ENCODE data around the gene WDR26.
"Not testable (repeated sequence)": the region's sequence is repeated elsewhere in the genome, so short reads cannot be mapped to it uniquely, and the experiment has no call there.

Gene WDR26

DNA sequence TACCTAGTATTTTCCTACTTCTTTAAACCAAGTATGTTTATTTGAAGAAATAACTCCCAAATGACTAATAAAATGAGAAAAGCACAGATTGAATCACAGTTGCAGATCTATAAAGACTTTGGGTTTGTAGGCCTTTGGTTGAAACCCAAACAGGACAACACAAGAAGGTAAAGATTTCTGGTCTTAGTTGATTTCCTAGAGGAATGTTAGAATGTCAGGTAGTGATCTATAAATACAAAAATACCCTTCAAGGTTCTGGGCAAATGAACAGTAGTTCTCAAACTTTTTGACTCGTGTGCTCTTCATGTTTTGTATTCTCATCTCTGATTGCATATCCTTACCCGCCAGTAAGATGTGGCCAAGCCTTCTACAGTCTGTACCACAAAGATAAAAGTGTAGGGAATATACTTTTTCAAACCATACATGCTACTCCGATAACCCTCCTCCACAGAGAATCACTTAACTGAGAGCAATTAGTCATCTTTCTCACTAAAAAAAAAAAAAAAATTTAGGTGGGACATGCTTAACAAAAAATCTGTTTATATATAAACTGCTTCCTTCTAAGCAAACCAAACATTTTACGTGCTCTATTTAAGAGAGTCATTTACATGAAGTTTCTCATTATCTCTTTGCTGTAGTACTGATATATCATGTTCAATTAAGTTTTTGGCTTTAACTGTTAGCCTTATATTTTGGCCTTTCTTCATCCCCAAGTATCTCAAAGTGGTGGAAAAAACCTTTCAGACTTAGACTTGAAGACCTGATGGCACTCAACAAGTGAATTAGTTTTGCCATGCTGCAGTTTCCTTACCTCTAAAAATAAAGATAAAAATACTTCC, 42.0 kb downstream of the WDR26 start:
- no peak for DNase-seq (ENCODE audit: low read depth)

DNA sequence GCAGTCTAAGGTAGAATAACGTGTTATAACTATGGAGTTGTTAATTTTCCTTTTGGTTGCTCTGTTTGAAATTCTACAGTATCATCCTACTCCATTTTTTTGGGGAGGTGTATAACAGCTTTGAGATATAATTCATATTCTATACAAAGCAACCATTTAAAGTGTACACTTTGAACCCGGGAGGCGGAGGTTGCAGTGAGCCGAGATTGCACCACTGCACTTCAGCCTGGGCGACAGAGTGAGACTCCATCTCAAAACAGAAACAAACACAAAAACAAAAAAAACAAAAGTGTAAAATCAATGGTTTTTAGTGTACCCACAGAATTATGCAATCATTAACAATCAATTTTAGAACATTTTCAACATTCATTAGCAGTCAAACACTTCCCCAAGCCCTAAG, 44.1 kb downstream of the WDR26 start:
- no peak for DNase-seq (ENCODE audit: low read depth)

DNA sequence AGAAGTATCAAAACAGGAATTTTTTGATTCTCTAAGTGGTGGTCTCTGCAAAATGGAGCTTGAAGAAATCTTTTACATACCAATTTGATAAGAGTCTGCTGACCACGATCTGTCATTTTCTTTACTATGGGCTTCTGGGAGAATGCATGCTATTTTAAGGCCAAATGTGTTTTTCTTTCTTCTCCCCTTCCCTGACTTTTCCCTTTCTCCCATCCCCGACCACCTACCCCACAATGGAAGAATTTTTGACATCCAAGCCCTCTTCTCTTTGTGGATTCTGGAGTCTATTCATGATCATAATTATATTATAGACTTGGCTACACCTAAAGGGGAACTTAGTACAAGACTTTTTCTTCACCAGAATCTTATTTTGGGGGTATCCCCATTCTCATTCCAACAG, 46.7 kb downstream of the WDR26 start:
- DNase-seq (ENCODE audit: low read depth): no peak

DNA sequence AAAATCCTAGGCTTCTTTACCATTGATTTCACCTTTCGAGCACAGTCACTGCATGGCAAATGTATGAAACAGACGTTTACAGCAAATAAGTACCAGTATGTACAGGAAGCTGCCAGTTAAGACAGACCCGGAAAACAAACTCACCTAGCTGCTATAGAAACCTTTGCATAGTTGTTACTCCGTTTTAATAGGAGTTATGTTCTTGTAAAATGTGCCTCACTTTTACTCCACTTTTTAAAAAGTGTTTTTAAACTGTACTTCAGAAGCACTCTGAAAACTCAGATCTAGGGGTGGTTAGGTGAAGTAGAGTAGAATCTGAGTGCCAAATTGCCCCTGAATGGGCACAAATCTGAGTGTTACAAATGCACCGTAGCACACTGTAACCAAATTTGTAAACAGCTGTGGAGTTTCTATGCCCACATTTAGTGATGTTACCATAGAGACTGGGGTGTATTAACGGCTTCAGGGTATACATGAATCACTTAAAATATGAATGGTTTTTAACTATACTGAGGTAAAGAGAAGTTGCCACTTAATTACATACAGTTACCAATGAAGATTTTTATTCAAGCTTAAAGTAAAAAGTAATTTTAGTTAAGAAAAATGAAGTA, 47.2 kb downstream of the WDR26 start:
- DNase-seq (ENCODE audit: low read depth): no peak

DNA sequence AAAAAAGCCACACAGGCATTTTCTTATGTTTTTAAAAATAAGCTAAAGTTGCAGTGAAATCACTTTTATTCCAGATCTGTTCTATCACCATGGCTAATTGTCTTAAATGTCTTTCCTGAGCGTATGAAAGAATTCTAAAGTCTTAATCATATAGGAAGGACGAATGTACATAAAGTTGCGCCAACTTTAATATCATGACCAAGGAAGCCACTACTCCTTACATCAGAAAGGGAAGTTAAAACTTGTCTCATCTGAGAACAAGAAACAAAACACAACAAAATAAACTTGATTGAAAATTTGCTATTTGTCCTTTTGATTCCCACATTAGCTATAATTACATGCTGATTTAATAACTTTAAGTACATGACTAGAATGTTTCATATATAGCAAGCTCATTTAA, 51.4 kb downstream of the WDR26 start:
- DNase-seq (ENCODE audit: low read depth): no peak

DNA sequence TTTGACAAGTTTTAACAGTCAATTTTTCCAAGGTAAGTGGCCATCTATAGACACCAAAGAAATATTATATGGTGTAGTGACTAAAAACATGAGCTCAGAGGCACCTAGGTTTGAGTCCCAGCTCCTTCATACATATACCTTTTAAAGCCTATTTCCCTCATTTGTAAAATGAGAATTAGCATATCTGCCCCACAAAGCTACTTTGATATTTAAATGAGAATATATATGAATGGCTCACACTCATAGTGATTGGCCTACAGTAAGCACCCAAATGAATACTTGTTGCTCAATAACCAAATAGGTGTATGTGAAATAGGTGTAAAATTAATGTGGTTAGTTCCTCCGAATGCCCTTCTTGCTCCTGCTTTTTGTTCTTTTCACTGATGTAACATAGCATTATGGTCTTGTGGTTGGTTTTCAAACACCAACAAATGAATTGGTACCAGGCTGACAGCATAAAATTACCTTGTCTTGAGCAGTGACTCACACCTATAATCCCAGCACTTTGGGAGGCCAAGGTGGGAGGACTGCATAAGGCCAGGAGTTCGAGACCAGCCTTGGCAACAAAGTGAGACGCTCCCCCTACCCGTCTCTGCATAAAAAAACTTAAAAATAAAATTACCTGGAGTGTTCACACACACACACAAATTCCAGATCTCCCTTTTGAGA, 52.6 kb downstream of the WDR26 start:
- DNase-seq (ENCODE audit: low read depth): no peak

DNA sequence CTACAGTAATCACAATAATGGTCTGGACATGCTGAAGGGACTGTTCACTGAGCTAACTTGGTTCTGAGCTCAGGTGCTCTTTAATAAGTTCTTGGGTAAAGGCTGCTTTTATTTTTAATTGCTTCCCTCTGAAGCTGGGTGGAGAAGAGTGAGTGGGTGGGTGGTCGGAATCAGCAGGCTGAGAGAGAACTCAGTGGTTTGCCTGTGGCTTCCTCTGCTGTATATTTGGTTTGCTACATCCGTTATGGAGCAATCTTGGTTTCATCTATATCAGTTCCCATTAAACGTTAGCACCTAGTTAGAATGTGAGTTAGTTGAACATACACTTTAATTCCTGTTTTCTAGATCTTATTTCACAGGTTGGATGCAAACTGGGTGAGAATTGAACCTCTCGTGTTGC, 54.6 kb downstream of the WDR26 start:
- DNase-seq (ENCODE audit: low read depth): no peak

DNA sequence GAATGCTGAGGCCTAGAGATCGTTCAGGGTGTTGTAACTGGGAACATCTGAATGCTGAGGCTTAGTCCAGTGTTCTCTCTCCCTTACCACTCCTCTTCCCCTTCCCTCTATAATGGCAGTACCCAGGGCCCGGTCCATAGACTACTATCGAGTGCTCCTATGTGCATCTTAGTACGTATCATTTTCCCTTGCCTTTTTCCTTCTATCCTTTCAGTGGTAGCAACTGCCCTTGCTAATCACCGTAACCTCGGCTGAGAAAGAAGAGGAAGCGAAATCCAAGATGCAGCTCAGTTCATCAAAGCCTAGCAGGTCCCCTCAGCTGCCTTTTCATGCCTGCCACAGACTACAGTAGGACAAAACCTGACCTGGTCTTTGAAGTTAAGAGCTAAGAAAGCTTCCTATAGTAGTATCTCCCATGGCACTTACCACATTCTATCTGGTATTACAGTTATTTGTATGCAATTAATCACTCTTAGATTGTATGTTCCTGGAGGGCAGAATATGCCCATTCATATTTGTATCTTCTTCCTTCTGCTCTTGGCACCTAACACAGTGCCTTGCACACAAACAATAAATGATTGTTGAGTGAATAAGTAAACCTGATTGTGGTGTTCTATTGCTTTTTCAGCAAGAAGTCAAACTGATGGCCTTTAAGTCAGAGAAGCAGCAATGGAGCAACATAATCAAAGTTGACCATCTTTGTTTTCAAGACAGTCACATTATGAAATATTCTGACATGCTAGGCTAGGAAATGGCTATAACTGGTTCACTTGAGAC, 55.6 kb downstream of the WDR26 start:
- no peak for DNase-seq (ENCODE audit: low read depth)

DNA sequence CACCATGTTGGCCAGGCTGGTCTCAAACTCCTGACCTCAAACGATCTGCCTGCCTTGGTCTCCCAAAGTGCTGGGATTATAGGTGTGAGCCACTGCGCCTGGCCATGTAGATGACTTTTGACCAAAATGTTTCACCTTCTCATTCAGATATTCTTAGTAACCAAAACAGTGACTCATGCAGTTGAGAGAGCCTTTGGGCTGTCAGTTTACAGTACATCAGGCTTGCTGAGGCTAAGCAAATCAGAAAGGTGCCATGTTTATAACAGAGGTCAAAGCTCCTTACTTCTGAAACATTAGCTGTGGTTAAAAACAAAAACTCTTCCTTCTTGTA, 57.0 kb downstream of the WDR26 start:
- no peak for DNase-seq (ENCODE audit: low read depth)

DNA sequence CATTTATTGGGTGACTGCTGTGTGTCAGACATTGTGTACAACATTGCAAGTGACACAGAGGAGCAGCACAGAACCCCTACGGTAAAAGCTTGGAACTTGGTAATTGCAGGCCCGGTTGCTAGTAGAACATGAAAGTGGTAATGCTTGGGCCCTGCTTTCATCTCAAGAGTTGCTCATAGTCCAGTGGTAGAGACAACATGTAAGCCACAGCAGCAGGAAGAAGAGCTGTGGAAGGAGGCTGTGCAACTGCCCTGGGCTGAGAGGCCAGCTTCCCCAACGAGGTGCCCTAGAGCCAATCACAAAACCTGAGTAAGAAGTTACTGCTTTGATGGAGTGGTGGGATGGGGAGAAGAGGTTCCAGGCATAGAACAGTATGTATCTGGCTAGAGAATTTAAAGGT, 59.5 kb downstream of the WDR26 start:
- DNase-seq (ENCODE audit: low read depth): no peak

DNA sequence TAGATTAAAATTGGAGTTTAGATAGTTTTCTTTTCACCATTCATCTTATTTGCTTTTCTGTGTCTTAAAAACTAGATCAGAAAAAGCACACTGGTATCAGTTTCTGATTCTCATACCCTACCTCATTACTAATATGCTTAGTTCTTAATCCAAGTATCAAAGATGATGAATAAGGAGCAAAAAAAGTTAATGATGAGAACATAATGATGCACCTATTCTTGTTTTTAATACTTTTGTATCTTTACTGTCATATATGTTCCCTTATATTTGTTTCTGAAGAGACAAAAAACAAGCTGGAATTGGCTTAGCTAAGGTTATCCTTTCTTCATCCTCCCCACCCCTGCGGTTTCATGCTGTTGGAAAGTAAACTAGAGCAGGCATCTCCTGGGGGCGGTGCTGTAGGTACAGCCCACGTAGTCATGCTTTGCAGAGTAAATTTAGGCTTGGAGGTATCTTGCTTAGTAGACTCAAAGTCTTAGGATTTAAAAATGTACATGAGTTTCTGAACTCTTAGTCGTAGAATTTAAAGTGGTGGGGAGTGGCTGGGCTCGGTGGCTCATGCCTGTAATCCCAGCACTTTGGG, 61.5 kb downstream of the WDR26 start:
- DNase-seq (ENCODE audit: low read depth): no peak

DNA sequence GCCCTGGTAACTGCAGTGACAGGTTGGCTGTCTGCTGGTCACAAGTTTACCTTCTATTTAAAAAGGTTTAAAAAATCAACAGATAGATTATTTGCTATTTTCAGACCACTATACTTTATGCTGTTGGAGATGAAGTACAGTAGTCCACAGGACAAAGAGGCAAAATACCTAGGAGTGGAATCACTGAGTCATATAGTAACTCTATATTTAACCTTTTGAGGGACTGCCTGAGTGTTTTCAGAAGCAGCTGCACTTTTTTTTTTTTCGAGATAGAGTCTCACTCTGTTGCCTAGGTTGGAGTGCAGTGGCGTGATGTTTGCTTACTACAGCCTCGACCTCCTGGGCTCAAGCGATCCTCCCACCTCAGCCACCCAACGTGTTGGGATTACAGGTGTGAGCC, 66.2 kb downstream of the WDR26 start:
- no peak for DNase-seq (ENCODE audit: low read depth)

DNA sequence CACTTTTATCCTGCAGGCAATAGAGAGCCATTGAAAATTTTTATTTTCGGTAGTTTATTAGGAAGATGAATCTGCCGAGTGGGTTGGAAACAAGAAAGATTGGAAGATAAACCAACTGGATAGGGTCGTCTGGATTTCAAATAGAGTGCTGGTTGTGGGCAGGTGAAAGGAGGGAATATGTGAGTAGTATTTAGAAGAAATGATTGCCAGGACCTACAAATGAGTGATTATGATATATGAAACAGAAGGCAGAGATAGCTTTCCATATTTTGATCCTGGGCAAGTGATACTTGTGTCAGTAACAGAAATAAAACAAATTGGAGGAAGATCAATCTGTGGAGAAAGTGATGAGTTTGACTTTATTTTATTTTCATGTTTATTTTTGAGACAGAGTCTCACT, 75.4 kb downstream of the WDR26 start:
- no peak for DNase-seq (ENCODE audit: low read depth)

DNA sequence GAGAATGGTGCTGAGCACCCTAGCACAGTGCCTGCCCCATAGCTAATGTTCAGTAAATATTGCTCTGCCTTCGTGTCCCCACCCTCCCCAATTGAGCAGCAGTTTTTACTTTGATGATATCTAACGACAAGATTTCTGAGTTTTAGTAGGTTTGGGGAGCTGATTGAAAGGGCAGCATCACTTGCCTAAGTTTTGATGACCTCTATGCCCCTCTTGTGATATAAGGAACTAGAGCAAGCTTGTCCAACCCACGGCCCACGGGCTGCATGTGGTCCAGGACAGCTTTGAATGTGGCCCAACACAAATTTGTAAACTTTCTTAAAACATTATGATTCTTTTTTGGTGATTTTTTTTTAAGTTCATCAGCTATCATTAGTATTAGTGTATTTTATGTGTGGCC, 76.4 kb downstream of the WDR26 start:
- DNase-seq (ENCODE audit: low read depth): no peak

DNA sequence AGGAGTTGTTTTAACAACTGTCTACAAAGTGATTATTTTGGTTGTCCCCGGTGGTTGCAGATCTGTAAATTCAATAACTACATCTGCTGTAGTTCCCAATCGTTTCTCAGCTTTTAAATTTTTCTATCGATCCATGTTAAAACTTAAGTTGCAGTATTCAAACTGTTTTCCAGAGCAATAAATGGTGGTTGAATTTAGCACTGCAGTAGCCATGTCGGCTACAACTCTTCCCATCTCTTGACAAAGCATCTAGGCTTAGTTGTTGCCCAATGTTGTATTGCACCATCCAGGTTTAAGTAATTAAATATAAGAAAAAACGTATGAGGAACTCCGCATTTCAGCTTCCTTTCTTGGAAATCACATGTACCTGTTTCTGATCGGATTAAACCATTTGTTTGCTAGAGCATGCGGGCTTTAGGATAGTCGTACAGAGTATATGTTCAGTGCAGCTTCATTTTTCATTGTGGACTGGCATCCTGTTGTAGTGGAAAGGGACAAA, 76.9 kb downstream of the WDR26 start:
- no peak for DNase-seq (ENCODE audit: low read depth)

DNA sequence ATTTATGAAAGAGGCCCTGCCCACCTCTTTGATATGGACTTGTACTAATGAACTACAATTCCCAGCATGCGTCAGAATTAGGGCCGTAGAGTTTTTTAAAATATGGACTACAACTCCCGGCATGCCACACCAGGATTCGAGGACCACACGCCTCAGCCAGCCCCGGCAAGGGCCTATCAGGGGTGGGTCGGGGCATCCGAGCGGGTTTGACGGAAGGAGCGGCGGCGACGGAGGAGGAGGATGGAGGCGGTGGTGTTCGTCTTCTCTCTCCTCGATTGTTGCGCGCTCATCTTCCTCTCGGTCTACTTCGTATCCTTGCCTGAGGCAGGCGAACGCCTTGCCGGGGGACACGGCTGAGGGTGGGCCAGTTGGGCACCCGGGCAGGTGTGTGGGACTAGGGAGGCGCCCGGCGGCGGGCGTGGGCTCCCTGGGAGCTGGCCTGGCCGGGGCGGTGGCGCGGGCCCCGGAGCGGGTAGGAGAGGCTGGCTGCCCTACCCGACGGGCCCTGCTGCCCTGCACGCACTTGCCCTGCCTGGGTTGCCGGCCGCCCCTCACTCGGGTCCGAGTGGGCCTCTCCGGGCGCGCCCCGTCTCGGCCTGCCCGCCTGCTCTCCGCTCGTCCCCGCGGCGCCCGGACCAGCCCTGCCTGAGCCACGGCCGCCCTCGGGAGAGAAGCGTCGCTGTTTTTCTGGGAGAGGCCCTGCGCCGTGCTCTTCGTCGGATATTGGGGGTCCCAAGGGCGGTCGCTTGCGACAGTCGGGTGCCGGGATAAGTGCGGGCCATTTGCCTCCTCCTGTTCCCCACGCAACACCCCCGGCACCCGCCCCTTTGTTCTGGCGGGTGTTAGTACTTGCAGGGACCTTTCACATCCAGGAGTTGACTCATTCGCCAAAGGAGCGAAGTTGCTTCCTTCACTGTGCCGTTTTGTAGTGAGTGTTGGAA, 77.6 kb downstream of the WDR26 start, which contains the start of gene CNIH4:
Gene CNIH4, plus strand, starts transcription at position 195 of the 941 bp plus-strand sequence. Its CDS starts 46 bp downstream, at position 241.
- DNase-seq (ENCODE audit: low read depth): peak; percentile 85

DNA sequence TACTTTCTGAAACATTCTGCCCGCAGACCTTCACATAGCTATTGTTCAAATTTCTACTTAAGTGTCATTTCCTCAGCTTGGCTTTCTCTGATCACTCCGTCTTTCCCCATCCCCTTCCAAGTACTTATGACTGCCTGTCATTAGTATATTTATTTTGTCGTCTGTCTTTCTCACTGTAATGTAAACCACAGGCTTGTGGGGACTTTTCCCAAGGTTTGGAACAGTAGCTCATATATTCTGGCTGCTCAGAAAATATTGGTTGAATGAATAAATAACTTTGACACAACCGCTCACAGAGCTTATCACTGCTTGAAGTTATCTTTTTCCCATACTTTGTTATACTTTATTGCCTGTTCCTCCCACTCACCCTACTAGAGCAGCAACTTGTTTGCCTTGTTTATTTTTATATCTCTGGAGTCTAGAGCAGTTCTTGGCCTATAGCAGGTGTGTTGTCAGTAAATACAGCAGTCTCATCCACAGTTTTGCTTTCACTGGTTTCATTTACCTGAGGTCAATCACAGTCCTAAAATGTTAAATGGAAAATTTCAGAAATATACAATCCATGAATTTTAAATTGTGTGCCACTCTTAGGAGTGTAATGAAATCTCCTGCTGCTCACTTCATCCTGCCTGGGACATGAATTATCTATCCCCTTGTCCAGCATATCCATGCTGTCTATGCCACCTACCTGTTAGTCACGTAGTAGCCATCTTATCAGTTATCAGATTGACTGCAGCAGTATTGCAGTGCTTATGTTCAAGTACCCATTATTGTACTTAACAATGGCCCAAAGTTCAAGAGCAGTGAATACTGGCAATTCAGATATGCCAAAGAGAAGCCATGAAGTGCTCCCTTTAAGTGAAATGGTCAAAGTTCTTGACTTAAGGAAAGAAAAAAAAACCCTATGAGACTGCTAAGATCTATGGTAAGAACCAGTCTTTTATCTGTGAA, 80.3 kb downstream of the WDR26 start:
- DNase-seq (ENCODE audit: low read depth): no peak

DNA sequence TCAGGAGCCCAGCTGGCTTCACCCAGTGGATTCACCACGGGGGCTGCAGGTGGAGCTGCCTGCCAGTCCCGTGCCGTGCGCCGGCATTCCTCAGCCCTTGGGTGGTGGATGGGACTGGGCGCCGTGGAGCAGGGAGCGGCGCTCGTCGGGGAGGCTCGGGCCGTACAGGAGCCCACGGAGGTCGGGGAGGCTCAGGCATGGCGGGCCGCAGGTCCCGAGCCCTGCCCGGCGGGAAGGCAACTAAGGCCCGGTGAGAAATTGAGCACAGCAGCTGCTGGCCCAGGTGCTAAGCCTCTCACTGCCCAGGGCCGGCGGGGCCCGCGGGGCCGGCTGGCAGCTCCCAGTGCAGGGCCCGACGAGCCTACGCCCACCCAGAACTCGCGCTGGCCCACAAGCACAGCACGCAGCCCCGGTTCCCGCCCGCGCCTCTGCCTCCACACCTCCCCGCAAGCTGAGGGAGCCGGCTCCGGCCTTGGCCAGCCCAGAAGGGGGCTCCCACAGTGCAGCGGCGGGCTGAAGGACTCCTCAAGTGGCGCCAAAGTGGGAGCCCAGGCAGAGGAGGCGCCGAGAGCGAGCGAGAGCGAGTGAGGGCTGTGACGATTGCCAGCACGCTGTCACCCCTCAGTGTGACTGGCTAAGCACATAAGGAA, 82.0 kb downstream of the WDR26 start:
- DNase-seq (ENCODE audit: low read depth): not testable (repeated sequence)

DNA sequence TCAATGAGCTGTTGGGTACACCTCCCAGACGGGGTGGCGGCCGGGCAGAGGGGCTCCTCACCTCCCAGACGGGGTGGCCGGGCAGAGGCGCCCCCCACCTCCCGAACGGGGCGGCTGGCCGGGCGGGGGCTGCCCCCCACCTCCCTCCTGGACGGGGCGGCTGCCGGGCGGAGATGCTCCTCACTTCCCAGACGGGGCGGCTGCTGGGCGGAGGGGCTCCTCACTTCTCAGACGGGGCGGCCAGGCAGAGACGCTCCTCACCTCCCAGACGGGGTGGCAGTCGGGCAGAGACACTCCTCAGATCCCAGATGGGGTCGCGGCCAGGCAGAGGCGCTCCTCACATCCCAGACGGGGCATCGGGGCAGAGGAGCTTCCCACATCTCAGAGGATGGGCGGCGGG, 84.9 kb downstream of the WDR26 start:
- DNase-seq (ENCODE audit: low read depth): not testable (repeated sequence)

Data from activated T-cell treated with anti-CD3 and anti-CD28 coated beads for 1 hour (primary cell).